Vagina (tissue), 2 donors: Measurements from ENCODE around the gene GPBP1L1.

ENCODE experiments used
- CTCF ChIP-seq, 3 experiments: fragments of 450-650 bp in 2 of 3; fragments of 200-600 bp in 1 of 3; sonication (generic) in 1 of 3; IDR thresholded peaks; one replicate each; pipeline ENCODE4 v1.5.1; 2017 to 2019; ENCODE audit warnings: antibody characterized with exemption in 3 of 3, mild to moderate bottlenecking in 2 of 3, moderate library complexity in 2 of 3
- POLR2A ChIP-seq, 2 donors: fragments of 450-650 bp; IDR thresholded peaks; one replicate each; pipeline ENCODE4 v1.6.1; 2017; ENCODE audit warnings: antibody characterized with exemption in 2 of 2, mild to moderate bottlenecking in 2 of 2, moderate library complexity in 2 of 2
- POLR2AphosphoS5 ChIP-seq, 2 donors: sonication (generic); formaldehyde crosslinking; IDR thresholded peaks; one replicate each; pipeline ENCODE4 v1.9.0; 2017; ENCODE audit warnings: antibody characterized with exemption in 2 of 2, mild to moderate bottlenecking in 2 of 2, low read depth in 1 of 2; ENCODE audit not compliant: insufficient read depth in 1 of 2

GRCh38 chr1:45621501-45621836, 64.9 kb downstream of the GPBP1L1 start:
- TF ChIP-seq CTCF (IDR thresholded peaks at IDR 0.05) (no peak), POLR2AphosphoS5 (IDR thresholded peaks at IDR 0.05; ENCODE audit: insufficient read depth in 1 of 2, low read depth in 1 of 2) (no peak), POLR2A (IDR thresholded peaks at IDR 0.05) (no peak)
